GM10248 (cell line): ENCODE data around the gene TRMT1L.

Source experiments
- CTCF ChIA-PET: fragments of 300-600 bp; sonication (Branson Sonifier 250); formaldehyde crosslinking; extraction: SDS; loops from one replicate; lab custom pipeline; 2021; ENCODE audit warnings: antibody characterized with exemption; lab: Yijun Ruan, JAX
- POLR2A ChIA-PET: fragments of 350-650 bp; sonication (Branson Sonifier 250); formaldehyde crosslinking; extraction: SDS; loops from one replicate; lab custom pipeline; 2020; ENCODE audit warnings: antibody characterized with exemption; lab: Yijun Ruan, JAX
- DNase-seq: peaks from one replicate; pipeline ENCODE4 v3.0.0; 2012; ENCODE audit errors: extremely low spot score
- CTCF ChIP-seq: IDR thresholded peaks from 2 replicates; pipeline ENCODE4 v1.5.1; 2012; ENCODE audit warnings: mild to moderate bottlenecking, low read depth; ENCODE audit errors: extremely low read depth, missing control alignments, control extremely low read depth

TRMT1L gene

GRCh38 chr1:185152187-185152767, 4.5 kb downstream of the TRMT1L start:
- POLR2A ChIA-PET = no interaction called here
- CTCF ChIA-PET = no interaction called here
- no peak for TF ChIP-seq CTCF
- DNase-seq = no peak

- TF ChIP-seq CTCF = no peak
- DNase-seq = no peak
- ChIA-PET CTCF (no interaction called here), POLR2A (no interaction called here)
Measured at GRCh38 chr1:185151215-185151614, 5.5 kb downstream of the TRMT1L start.

GRCh38 chr1:185144233-185144632, 12.5 kb downstream of the TRMT1L start:
- POLR2A ChIA-PET = no interaction called here
- TF ChIP-seq CTCF = no peak
- no peak for DNase-seq
- CTCF ChIA-PET = interaction anchor here (1.0 to 1.3 kb wide), 2 partner anchors 12 to 25 kb away, joined by 4 read pairs; partner anchors contain the start of gene TRMT1L

GRCh38 chr1:185139246-185139645, 17.5 kb downstream of the TRMT1L start:
- ChIA-PET POLR2A (no interaction called here), CTCF (interaction anchor here (1.2 kb wide), 1 partner anchor 31 kb away, joined by 4 read pairs; no protein-coding TSS in a partner anchor)
- TF ChIP-seq CTCF = no peak
- no peak for DNase-seq

GRCh38 chr1:185137896-185138545, 18.7 kb downstream of the TRMT1L start:
- TF ChIP-seq CTCF = no peak

GRCh38 chr1:185132534-185132933, 24.2 kb downstream of the TRMT1L start:
- TF ChIP-seq CTCF = no peak
- POLR2A ChIA-PET = no interaction called here
- CTCF ChIA-PET = no interaction called here

More at GRCh38 chr1:185137896-185138545, 18.7 kb downstream of the TRMT1L start:
- ChIA-PET CTCF (interaction anchor here (1.2 kb wide), 1 partner anchor 32 kb away, joined by 4 read pairs; no protein-coding TSS in a partner anchor), POLR2A (no interaction called here)
- DNase-seq = no peak

More at GRCh38 chr1:185132534-185132933, 24.2 kb downstream of the TRMT1L start:
- DNase-seq = no peak
